ENCODE measurements around the gene ATG2B.

GRCh38 chr14:96352708-96353107 is 10.4 kb downstream of the ATG2B start:
- TF ChIP-seq CTCF (IDR thresholded peaks at IDR 0.05) (no peak), EZH2 (IDR thresholded peaks at IDR 0.05) (no peak)

Measured in neural progenitor cell (in vitro differentiated cells).